DOHH2 (cell line): ENCODE results near the gene FSTL4.

Experiments used
- H3F3A ChIP-seq: fragments of 200-600 bp; sonication (generic), shearing (Covaris generic); 2 replicates; pipeline ENCODE4 v1.6.0; 2016; ENCODE audit warnings: antibody characterized with exemption, mild to moderate bottlenecking; ENCODE audit not compliant: control insufficient read depth, insufficient read depth
- H3K27ac ChIP-seq: fragments of 200-600 bp; sonication (generic); 2 replicates; pipeline ENCODE4 v1.5.1; 2014; ENCODE audit warnings: low read depth, mild to moderate bottlenecking, low read length, moderate library complexity
- H3K27me3 ChIP-seq: fragments of 200-600 bp; sonication (generic); 2 replicates; pipeline ENCODE4 v1.6.1; 2014; ENCODE audit warnings: mild to moderate bottlenecking, low read length, mixed read lengths; ENCODE audit not compliant: control insufficient read depth
- H3K36me3 ChIP-seq: fragments of 200-600 bp; sonication (generic); 2 replicates; pipeline ENCODE4 v1.6.1; 2014; ENCODE audit warnings: mild to moderate bottlenecking, low read length, moderate library complexity, mixed read lengths; ENCODE audit not compliant: control insufficient read depth
- H3K4me1 ChIP-seq: fragments of 200-600 bp; sonication (generic); 2 replicates; pipeline ENCODE4 v1.6.1; 2014; ENCODE audit warnings: mild to moderate bottlenecking, low read length, mixed read lengths; ENCODE audit not compliant: control insufficient read depth
- H3K4me2 ChIP-seq: fragments of 200-600 bp; sonication (generic); 2 replicates; pipeline ENCODE4 v1.6.0; 2014; ENCODE audit warnings: mild to moderate bottlenecking, low read length, moderate library complexity
- H3K4me3 ChIP-seq: fragments of 200-600 bp; sonication (generic); 2 replicates; pipeline ENCODE4 v1.5.1; 2014; ENCODE audit warnings: mild to moderate bottlenecking, low read length, mixed read lengths
- H3K79me2 ChIP-seq: fragments of 200-600 bp; sonication (generic); 2 replicates; pipeline ENCODE4 v1.6.1; 2014; ENCODE audit warnings: mild to moderate bottlenecking, low read length, mixed read lengths; ENCODE audit not compliant: control insufficient read depth
- H3K9me2 ChIP-seq: fragments of 200-600 bp; sonication (generic); replicated peaks from 2 replicates; pipeline ENCODE4 v1.6.1; 2014; ENCODE audit warnings: mild to moderate bottlenecking, low read length, mixed read lengths; ENCODE audit not compliant: control insufficient read depth
- H3K9me3 ChIP-seq: fragments of 200-600 bp; sonication (generic); 2 replicates; pipeline ENCODE4 v1.6.1; 2014; ENCODE audit warnings: antibody characterized with exemption, low read length, mixed read lengths; ENCODE audit not compliant: control insufficient read depth, insufficient read depth
- H4K20me1 ChIP-seq: fragments of 200-600 bp; sonication (generic); 2 replicates; pipeline ENCODE4 v1.6.0; 2014; ENCODE audit warnings: low read depth, mild to moderate bottlenecking, antibody characterized with exemption, low read length, moderate library complexity; ENCODE audit not compliant: control insufficient read depth, insufficient read depth
- EZH2phosphoT487 ChIP-seq: fragments of 200-600 bp; sonication (generic); IDR thresholded peaks from 2 replicates; pipeline ENCODE4 v1.6.1; 2017; ENCODE audit warnings: borderline replicate concordance, mild to moderate bottlenecking, antibody characterized with exemption, low read length, moderate library complexity, mixed read lengths
- TF ChIP-seq, protein P1 (sequence below): fragments of 200-600 bp; sonication (generic); IDR thresholded peaks from one replicate; pipeline ENCODE4 v1.5.1; 2014; ENCODE audit warnings: antibody characterized with exemption, mild to moderate bottlenecking, low read depth, low read length; ENCODE audit not compliant: poor library complexity, severe bottlenecking

The FSTL4 gene

GRCh38 chr5:133273661-133274596 is 338.4 kb downstream of the FSTL4 start:
- Histone ChIP-seq H3K79me2 (no peaks in the 10 kb centered on the region), H3K9me2 (no peaks in the 10 kb centered on the region), H3K27ac (no peak overlapping the region), H3K4me1 (no peaks in the 10 kb centered on the region), H3K4me2 (no peak overlapping the region), H3K27me3 (no peaks in the 10 kb centered on the region), H3F3A (no peaks in the 10 kb centered on the region), H4K20me1 (no peaks in the 10 kb centered on the region), H3K9me3 (no peaks in the 10 kb centered on the region), H3K36me3 (no peaks in the 10 kb centered on the region), H3K4me3 (no peak overlapping the region)
- TF ChIP-seq, protein P1, sequence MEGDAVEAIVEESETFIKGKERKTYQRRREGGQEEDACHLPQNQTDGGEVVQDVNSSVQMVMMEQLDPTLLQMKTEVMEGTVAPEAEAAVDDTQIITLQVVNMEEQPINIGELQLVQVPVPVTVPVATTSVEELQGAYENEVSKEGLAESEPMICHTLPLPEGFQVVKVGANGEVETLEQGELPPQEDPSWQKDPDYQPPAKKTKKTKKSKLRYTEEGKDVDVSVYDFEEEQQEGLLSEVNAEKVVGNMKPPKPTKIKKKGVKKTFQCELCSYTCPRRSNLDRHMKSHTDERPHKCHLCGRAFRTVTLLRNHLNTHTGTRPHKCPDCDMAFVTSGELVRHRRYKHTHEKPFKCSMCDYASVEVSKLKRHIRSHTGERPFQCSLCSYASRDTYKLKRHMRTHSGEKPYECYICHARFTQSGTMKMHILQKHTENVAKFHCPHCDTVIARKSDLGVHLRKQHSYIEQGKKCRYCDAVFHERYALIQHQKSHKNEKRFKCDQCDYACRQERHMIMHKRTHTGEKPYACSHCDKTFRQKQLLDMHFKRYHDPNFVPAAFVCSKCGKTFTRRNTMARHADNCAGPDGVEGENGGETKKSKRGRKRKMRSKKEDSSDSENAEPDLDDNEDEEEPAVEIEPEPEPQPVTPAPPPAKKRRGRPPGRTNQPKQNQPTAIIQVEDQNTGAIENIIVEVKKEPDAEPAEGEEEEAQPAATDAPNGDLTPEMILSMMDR = no peak
- TF ChIP-seq EZH2phosphoT487 = no peak

DNA sequence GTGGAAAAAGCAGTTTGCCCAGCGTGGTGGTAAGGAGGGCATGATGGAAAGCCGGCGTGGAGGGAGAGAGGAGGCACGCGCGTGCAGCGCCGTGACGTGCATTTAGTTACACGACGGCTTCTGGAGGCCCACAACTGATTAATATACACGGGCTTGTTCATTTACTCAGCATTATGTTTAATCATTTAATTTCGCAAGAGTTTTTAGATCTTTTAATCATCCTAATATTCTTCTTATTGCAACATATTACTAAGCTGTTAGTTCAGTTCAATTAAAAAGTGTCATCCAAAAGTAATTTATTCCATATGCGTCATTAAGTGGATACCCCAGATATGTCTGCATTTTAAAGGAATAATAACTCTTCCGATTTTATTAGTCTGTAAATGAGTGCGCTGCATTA is 340.0 kb downstream of the FSTL4 start:
- H3K9me3 ChIP-seq = no peaks in the 10 kb centered on the region
- H3F3A ChIP-seq = no peaks in the 10 kb centered on the region
- no peaks in the 10 kb centered on the region for H3K36me3 ChIP-seq
- no peak overlapping the region for H3K4me2 ChIP-seq
- H4K20me1 ChIP-seq = no peaks in the 10 kb centered on the region
- no peak overlapping the region for H3K27ac ChIP-seq
- no peaks in the 10 kb centered on the region for H3K4me1 ChIP-seq
- no peaks in the 10 kb centered on the region for H3K79me2 ChIP-seq
- TF ChIP-seq, protein P1 = no peak
- TF ChIP-seq EZH2phosphoT487 = no peak
- H3K9me2 ChIP-seq = no peaks in the 10 kb centered on the region
- H3K27me3 ChIP-seq = no peaks in the 10 kb centered on the region
- H3K4me3 ChIP-seq = no peak overlapping the region

DNA sequence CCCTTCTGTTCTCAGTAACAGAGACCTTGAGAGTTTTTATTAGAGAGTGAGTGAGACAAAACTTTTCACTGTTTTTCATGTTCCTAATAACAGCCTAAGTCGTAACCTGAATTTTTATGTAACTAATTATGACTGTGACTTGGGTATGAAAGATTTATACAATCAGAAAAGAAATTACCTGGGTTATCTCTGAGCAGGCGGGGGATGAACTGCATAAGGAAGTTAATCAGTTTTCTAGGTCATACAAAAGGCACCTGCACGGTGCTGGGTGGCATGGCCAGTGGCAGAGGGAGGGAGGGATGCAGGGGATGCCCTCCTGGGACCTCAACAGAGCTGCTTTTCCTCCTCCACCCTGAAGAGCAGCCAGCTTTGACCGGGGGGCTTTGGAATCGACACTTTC is 340.7 kb downstream of the FSTL4 start:
- no peaks in the 10 kb centered on the region for H3K27me3 ChIP-seq
- H3K27ac ChIP-seq = no peak overlapping the region
- no peak overlapping the region for H3K4me2 ChIP-seq
- H3K4me1 ChIP-seq = no peaks in the 10 kb centered on the region
- H3K9me2 ChIP-seq = no peaks in the 10 kb centered on the region
- no peaks in the 10 kb centered on the region for H3K9me3 ChIP-seq
- no peak overlapping the region for H3K4me3 ChIP-seq
- no peaks in the 10 kb centered on the region for H3F3A ChIP-seq
- TF ChIP-seq EZH2phosphoT487 = no peak
- TF ChIP-seq, protein P1 = no peak
- H4K20me1 ChIP-seq = no peaks in the 10 kb centered on the region
- no peaks in the 10 kb centered on the region for H3K79me2 ChIP-seq
- H3K36me3 ChIP-seq = no peaks in the 10 kb centered on the region
